ENCODE data around the gene TMTC1.

- TF ChIP-seq POLR2A (IDR thresholded peaks at IDR 0.05) (no peak), CTCF (IDR thresholded peaks at IDR 0.05) (no peak)
Observed at GRCh38 chr12:29734305-29734704, 49.4 kb downstream of the TMTC1 start.
